Neural progenitor cell (in vitro differentiated cells): ENCODE results near the gene ZNRF1.

ENCODE experiments used
- EZH2 ChIP-seq: fragments of 200-600 bp; sonication (generic); IDR thresholded peaks from 2 replicates; pipeline ENCODE4 v1.6.1; 2017; ENCODE audit warnings: antibody characterized with exemption, mild to moderate bottlenecking, moderate library complexity
- TF ChIP-seq, protein P1 (sequence below): fragments of 200-600 bp; sonication (generic); IDR thresholded peaks from 2 replicates; pipeline ENCODE4 v1.5.1; 2017; ENCODE audit warnings: antibody characterized with exemption, mild to moderate bottlenecking

DNA sequence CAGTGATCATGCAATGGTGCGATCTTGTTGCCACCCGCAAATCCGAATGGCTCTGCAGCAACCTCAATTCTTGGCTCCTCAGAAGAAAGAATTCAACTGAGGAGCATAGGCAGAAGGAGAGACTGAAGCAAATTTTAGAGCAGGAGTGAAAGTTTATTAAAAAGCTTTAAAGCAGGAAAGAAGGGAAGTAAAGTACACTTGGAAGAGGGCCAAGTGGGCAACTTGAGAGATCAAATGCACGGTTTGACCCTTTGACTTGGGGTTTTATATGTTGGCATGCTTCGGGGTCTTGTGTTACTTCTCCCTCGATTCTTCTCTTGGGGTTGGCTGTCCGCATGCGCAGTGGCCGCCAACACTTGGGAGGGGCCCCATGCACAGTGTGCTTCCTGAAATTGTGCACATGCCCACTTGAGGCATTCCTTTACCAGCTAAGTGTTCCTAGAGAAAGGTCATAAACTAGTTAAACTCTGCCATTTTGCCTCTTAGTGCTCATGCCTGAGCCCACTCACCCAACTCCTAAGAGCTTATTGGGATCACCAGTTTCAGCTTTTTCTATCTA lies 36.7 kb downstream of the ZNRF1 start:
- TF ChIP-seq, protein P1, sequence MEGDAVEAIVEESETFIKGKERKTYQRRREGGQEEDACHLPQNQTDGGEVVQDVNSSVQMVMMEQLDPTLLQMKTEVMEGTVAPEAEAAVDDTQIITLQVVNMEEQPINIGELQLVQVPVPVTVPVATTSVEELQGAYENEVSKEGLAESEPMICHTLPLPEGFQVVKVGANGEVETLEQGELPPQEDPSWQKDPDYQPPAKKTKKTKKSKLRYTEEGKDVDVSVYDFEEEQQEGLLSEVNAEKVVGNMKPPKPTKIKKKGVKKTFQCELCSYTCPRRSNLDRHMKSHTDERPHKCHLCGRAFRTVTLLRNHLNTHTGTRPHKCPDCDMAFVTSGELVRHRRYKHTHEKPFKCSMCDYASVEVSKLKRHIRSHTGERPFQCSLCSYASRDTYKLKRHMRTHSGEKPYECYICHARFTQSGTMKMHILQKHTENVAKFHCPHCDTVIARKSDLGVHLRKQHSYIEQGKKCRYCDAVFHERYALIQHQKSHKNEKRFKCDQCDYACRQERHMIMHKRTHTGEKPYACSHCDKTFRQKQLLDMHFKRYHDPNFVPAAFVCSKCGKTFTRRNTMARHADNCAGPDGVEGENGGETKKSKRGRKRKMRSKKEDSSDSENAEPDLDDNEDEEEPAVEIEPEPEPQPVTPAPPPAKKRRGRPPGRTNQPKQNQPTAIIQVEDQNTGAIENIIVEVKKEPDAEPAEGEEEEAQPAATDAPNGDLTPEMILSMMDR = no peak
- TF ChIP-seq EZH2 = no peak
